ENCODE data around the gene SMIM17.
A peak's percentile ranks its signal among the peaks of the same experiment; 100 is the strongest.
"Not testable (repeated sequence)": the region's sequence is repeated elsewhere in the genome, so short reads cannot be mapped to it uniquely, and the experiment has no call there.

The SMIM17 gene

GRCh38 chr19:56670401-56670960, 27.5 kb downstream of the SMIM17 start:
- peaks cover 4 to 5% of the 10 kb centered on the region in 2 experiments for H3K4me1 ChIP-seq (ENCODE audit: control insufficient read depth in 1 of 2, insufficient read depth in 2 of 2, low read length in 2 of 2)
- no peaks in the 10 kb centered on the region for H3K79me1 ChIP-seq (ENCODE audit: low read length)
- peak overlapping the region; percentile 46 for H3K4me3 ChIP-seq (ENCODE audit: low read depth, low read length)
- H2BK5ac ChIP-seq (ENCODE audit: low read depth, low read length, poor library complexity): no peak overlapping the region
- H3K23ac ChIP-seq (ENCODE audit: low read length): peak overlapping the region; percentile 33
- H4K91ac ChIP-seq (ENCODE audit: low read depth, low read length): no peak overlapping the region
- no peak overlapping the region for H3K27ac ChIP-seq (ENCODE audit: low read depth, low read length)
- H2BK120ac ChIP-seq (ENCODE audit: insufficient read depth, low read length, poor library complexity): no peak overlapping the region
- H3K14ac ChIP-seq (ENCODE audit: low read length): no peak overlapping the region
- H3K9ac ChIP-seq (ENCODE audit: low read length): no peak overlapping the region
- H3K79me2 ChIP-seq (ENCODE audit: control insufficient read depth, insufficient read depth, low read length, poor library complexity): no peaks in the 10 kb centered on the region
- H3K27me3 ChIP-seq (ENCODE audit: insufficient read depth, low read length): no peaks in the 10 kb centered on the region
- no peaks in the 10 kb centered on the region for H3K36me3 ChIP-seq (ENCODE audit: control insufficient read depth in 1 of 2, insufficient read depth in 2 of 2, low read length in 2 of 2)
- no peak overlapping the region for H3K4me2 ChIP-seq (ENCODE audit: low read length)
- no CpG with 5 or more reads among the region's 17 CpGs for WGBS (ENCODE audit: extremely low coverage, insufficient coverage, insufficient read length)
- no peak overlapping the region for H2BK12ac ChIP-seq (ENCODE audit: low read length)
- no peak overlapping the region for H4K12ac ChIP-seq (ENCODE audit: low read depth, low read length)
- no peak overlapping the region for H2AFZ ChIP-seq (ENCODE audit: insufficient read depth, low read length, poor library complexity)
- H3K4ac ChIP-seq (ENCODE audit: low read depth, low read length): no peak overlapping the region
- no peak for DNase-seq
- no peak overlapping the region for H4K8ac ChIP-seq (ENCODE audit: low read depth, low read length)
- no peak overlapping the region for H2AK5ac ChIP-seq (ENCODE audit: low read length)
- peaks cover 35% of the 10 kb centered on the region for H3K9me3 ChIP-seq (ENCODE audit: insufficient read depth, low read depth, low read length)
- H3K18ac ChIP-seq (ENCODE audit: low read length): no peak overlapping the region

GRCh38 chr19:56670961-56671612, 28.1 kb downstream of the SMIM17 start:
- Histone ChIP-seq H4K91ac (ENCODE audit: low read depth, low read length) (no peak overlapping the region), H4K12ac (ENCODE audit: low read depth, low read length) (peak overlapping the region; percentile 5), H3K4me3 (ENCODE audit: low read depth, low read length) (peak overlapping the region; percentile 46), H2AK5ac (ENCODE audit: low read length) (no peak overlapping the region), H3K36me3 (ENCODE audit: control insufficient read depth in 1 of 2, insufficient read depth in 2 of 2, low read length in 2 of 2) (no peaks in the 10 kb centered on the region), H2BK5ac (ENCODE audit: low read depth, low read length, poor library complexity) (no peak overlapping the region), H3K23ac (ENCODE audit: low read length) (no peak overlapping the region), H3K4ac (ENCODE audit: low read depth, low read length) (no peak overlapping the region), H3K79me1 (ENCODE audit: low read length) (no peaks in the 10 kb centered on the region), H2BK120ac (ENCODE audit: insufficient read depth, low read length, poor library complexity) (no peak overlapping the region), H3K9ac (ENCODE audit: low read length) (no peak overlapping the region), H2AFZ (ENCODE audit: insufficient read depth, low read length, poor library complexity) (peak overlapping the region; percentile 65), H3K18ac (ENCODE audit: low read length) (no peak overlapping the region), H3K27ac (ENCODE audit: low read depth, low read length) (no peak overlapping the region), H3K4me1 (ENCODE audit: control insufficient read depth in 1 of 2, insufficient read depth in 2 of 2, low read length in 2 of 2) (peaks cover 4 to 5% of the 10 kb centered on the region in 2 experiments), H4K8ac (ENCODE audit: low read depth, low read length) (peak overlapping the region; percentile 68), H3K14ac (ENCODE audit: low read length) (no peak overlapping the region), H3K27me3 (ENCODE audit: insufficient read depth, low read length) (no peaks in the 10 kb centered on the region), H3K4me2 (ENCODE audit: low read length) (peak overlapping the region; percentile 70), H3K9me3 (ENCODE audit: insufficient read depth, low read depth, low read length) (peaks cover 35% of the 10 kb centered on the region), H3K79me2 (ENCODE audit: control insufficient read depth, insufficient read depth, low read length, poor library complexity) (no peaks in the 10 kb centered on the region), H2BK12ac (ENCODE audit: low read length) (no peak overlapping the region)
- DNase-seq: peak in 1 of 2 donors; percentile 1
- no CpG with 5 or more reads among the region's 35 CpGs for WGBS (ENCODE audit: extremely low coverage, insufficient coverage, insufficient read length)

GRCh38 chr19:56671613-56671994, 28.6 kb downstream of the SMIM17 start, which contains the start of gene ZNF835:
TSS of gene ZNF835 (minus strand) at chr19:56671757. CDS start at chr19:56665198, 6,559 bp downstream.
- Histone ChIP-seq H3K36me3 (ENCODE audit: control insufficient read depth in 1 of 2, insufficient read depth in 2 of 2, low read length in 2 of 2) (no peaks in the 10 kb centered on the region), H4K8ac (ENCODE audit: low read depth, low read length) (peak within 1 kb of the TSS; percentile 68), H3K4me2 (ENCODE audit: low read length) (peak within 1 kb of the TSS; percentile 70), H3K79me2 (ENCODE audit: control insufficient read depth, insufficient read depth, low read length, poor library complexity) (no peaks in the 10 kb centered on the region), H3K27ac (ENCODE audit: low read depth, low read length) (no peak within 1 kb of the TSS), H3K9ac (ENCODE audit: low read length) (no peak within 1 kb of the TSS), H2AK5ac (ENCODE audit: low read length) (no peak within 1 kb of the TSS), H2AFZ (ENCODE audit: insufficient read depth, low read length, poor library complexity) (peak within 1 kb of the TSS; percentile 65), H3K4ac (ENCODE audit: low read depth, low read length) (no peak within 1 kb of the TSS), H2BK12ac (ENCODE audit: low read length) (no peak within 1 kb of the TSS), H2BK5ac (ENCODE audit: low read depth, low read length, poor library complexity) (no peak within 1 kb of the TSS), H4K12ac (ENCODE audit: low read depth, low read length) (peak within 1 kb of the TSS; percentile 5), H3K23ac (ENCODE audit: low read length) (no peak within 1 kb of the TSS), H3K14ac (ENCODE audit: low read length) (no peak within 1 kb of the TSS), H3K79me1 (ENCODE audit: low read length) (no peaks in the 10 kb centered on the region), H2BK120ac (ENCODE audit: insufficient read depth, low read length, poor library complexity) (no peak within 1 kb of the TSS), H3K4me3 (ENCODE audit: low read depth, low read length) (peak within 1 kb of the TSS; percentile 53), H3K18ac (ENCODE audit: low read length) (no peak within 1 kb of the TSS), H4K91ac (ENCODE audit: low read depth, low read length) (no peak within 1 kb of the TSS), H3K27me3 (ENCODE audit: insufficient read depth, low read length) (no peaks in the 10 kb centered on the region), H3K4me1 (ENCODE audit: control insufficient read depth in 1 of 2, insufficient read depth in 2 of 2, low read length in 2 of 2) (peaks cover 4 to 5% of the 10 kb centered on the region in 2 experiments), H3K9me3 (ENCODE audit: insufficient read depth, low read depth, low read length) (peaks cover 34% of the 10 kb centered on the region)
- WGBS (ENCODE audit: extremely low coverage, insufficient coverage, insufficient read length): no CpG with 5 or more reads among the region's 32 CpGs
- peak; percentile 88 to 95 for DNase-seq

GRCh38 chr19:56672610-56673009, 29.7 kb downstream of the SMIM17 start:
- H3K18ac ChIP-seq (ENCODE audit: low read length); H2BK12ac ChIP-seq (ENCODE audit: low read length); H2AK5ac ChIP-seq (ENCODE audit: low read length); H3K79me1 ChIP-seq (ENCODE audit: low read length); H3K36me3 ChIP-seq (ENCODE audit: control insufficient read depth in 1 of 2, insufficient read depth in 2 of 2, low read length in 2 of 2); H3K4ac ChIP-seq (ENCODE audit: low read depth, low read length); H3K14ac ChIP-seq (ENCODE audit: low read length); H3K27ac ChIP-seq (ENCODE audit: low read depth, low read length); H3K27me3 ChIP-seq (ENCODE audit: insufficient read depth, low read length); H3K23ac ChIP-seq (ENCODE audit: low read length); H3K4me2 ChIP-seq (ENCODE audit: low read length); H3K79me2 ChIP-seq (ENCODE audit: control insufficient read depth, insufficient read depth, low read length, poor library complexity); DNase-seq; H2BK5ac ChIP-seq (ENCODE audit: low read depth, low read length, poor library complexity); H2AFZ ChIP-seq (ENCODE audit: insufficient read depth, low read length, poor library complexity); H3K4me3 ChIP-seq (ENCODE audit: low read depth, low read length); H3K9ac ChIP-seq (ENCODE audit: low read length); H4K91ac ChIP-seq (ENCODE audit: low read depth, low read length); H4K8ac ChIP-seq (ENCODE audit: low read depth, low read length); H4K12ac ChIP-seq (ENCODE audit: low read depth, low read length); H2BK120ac ChIP-seq (ENCODE audit: insufficient read depth, low read length, poor library complexity); H3K4me1 ChIP-seq (ENCODE audit: control insufficient read depth in 1 of 2, insufficient read depth in 2 of 2, low read length in 2 of 2): not testable (repeated sequence)
- no CpG with 5 or more reads among the region's 2 CpGs for WGBS (ENCODE audit: extremely low coverage, insufficient coverage, insufficient read length)
- H3K9me3 ChIP-seq (ENCODE audit: insufficient read depth, low read depth, low read length): peaks cover 33% of the 10 kb centered on the region
